ENCODE data around the gene PPP1CB. TPM values are rescaled to one million over a fixed set of nuclear protein-coding genes. Genes with fewer than 3 reads are reported as not detected.
"Not testable (repeated sequence)": the region's sequence is repeated elsewhere in the genome, so short reads cannot be mapped to it uniquely, and the experiment has no call there.

PPP1CB gene
- total and polyA plus RNA-seq, 4 donors = 85.7 to 309 (median 181) TPM

DNA sequence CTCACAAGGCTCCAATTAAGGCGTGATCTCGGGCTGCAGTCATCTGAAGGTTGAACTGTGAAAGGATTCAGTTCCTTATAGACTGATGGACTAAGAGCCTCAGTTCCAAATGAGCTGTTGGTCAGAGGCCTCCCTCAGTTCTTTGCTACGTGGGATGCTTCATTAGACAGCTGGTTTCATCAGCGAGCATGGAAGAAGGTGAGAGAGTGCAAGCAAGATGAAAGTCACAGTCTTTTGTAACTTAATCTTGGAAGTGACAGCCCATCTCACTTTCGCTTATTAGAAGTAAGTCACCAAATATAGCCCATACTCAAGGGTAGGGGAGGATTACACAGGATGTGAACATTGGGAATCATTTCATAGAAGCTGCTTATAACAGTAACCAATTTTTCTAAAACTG lies 26.8 kb downstream of the PPP1CB start:
- ATAC-seq (ENCODE audit: insufficient read depth, low FRiP score) = no peak
- no peak for TF ChIP-seq CTCF (IDR thresholded peaks at IDR 0.05; ENCODE audit: control extremely low read depth, extremely low read depth)
- Histone ChIP-seq H3K27ac (ENCODE audit: low read depth in 1 of 2, low read length in 1 of 2) (no peak overlapping the region), H3K27me3 (ENCODE audit: control insufficient read depth in 3 of 3, insufficient read depth in 3 of 3, low read length in 2 of 3) (no peaks in the 10 kb centered on the region), H3K36me3 (ENCODE audit: control insufficient read depth in 4 of 4, insufficient read depth in 4 of 4, low read length in 4 of 4) (peaks cover 6 to 34% (median 11%) of the 10 kb centered on the region in 4 donors), H3K4me3 (no peak overlapping the region), H3K9ac (ENCODE audit: insufficient read depth in 1 of 2, low read length in 2 of 2) (no peak overlapping the region), H3K4me1 (ENCODE audit: control insufficient read depth in 5 of 5, insufficient read depth in 5 of 5, low read length in 5 of 5) (peaks cover 0 to 10% (median 0%) of the 10 kb centered on the region in 5 donors), H3K9me3 (ENCODE audit: control insufficient read depth in 4 of 4, insufficient read depth in 3 of 4, low read length in 3 of 4) (no peaks in the 10 kb centered on the region)
- DNase-seq = no peak
- 94 to 96% methylated on average over 5 of the region's 5 CpGs for WGBS, 2 donors

- Histone ChIP-seq H3K4me1 (ENCODE audit: control insufficient read depth in 5 of 5, insufficient read depth in 5 of 5, low read length in 5 of 5) (peaks cover 0 to 7% (median 0%) of the 10 kb centered on the region in 5 donors), H3K36me3 (ENCODE audit: control insufficient read depth in 4 of 4, insufficient read depth in 4 of 4, low read length in 4 of 4) (peaks cover 6 to 34% (median 11%) of the 10 kb centered on the region in 4 donors), H3K9me3 (ENCODE audit: control insufficient read depth in 4 of 4, insufficient read depth in 3 of 4, low read length in 3 of 4) (no peaks in the 10 kb centered on the region), H3K4me3 (no peak overlapping the region), H3K9ac (ENCODE audit: insufficient read depth in 1 of 2, low read length in 2 of 2) (no peak overlapping the region), H3K27me3 (ENCODE audit: control insufficient read depth in 3 of 3, insufficient read depth in 3 of 3, low read length in 2 of 3) (no peaks in the 10 kb centered on the region), H3K27ac (ENCODE audit: low read depth in 1 of 2, low read length in 1 of 2) (no peak overlapping the region)
- 95 to 99% methylated on average over 2 of the region's 2 CpGs for WGBS, 2 donors
- ATAC-seq (ENCODE audit: insufficient read depth, low FRiP score) = no peak
- DNase-seq = no peak
- TF ChIP-seq CTCF (IDR thresholded peaks at IDR 0.05; ENCODE audit: control extremely low read depth, extremely low read depth) = no peak
Observed at GRCh38 chr2:28779001-28779400, 27.4 kb downstream of the PPP1CB start.

DNA sequence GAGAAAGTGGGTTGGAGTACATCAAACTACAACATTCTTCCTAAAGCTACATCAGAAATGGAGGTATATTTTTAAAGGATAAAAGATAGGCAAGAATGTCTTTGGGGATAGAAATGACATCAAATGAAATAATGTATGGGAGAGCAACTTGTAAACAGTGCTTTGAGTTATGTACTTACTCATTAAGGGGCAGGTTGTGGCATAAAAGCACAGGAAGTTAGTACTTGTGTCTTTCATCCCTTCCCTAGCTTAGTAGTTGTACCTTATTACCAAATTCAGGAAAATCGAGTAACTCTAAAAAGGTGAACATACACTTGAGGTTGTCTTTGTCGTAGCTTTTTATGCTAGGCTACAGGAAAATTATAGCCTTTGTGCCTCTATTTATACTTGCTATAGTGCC lies 28.9 kb downstream of the PPP1CB start:
- no peak for DNase-seq
- H3K36me3 ChIP-seq (ENCODE audit: control insufficient read depth in 4 of 4, insufficient read depth in 4 of 4, low read length in 4 of 4) = peaks cover 6 to 41% (median 15%) of the 10 kb centered on the region in 4 donors
- no peak for ATAC-seq (ENCODE audit: insufficient read depth, low FRiP score)
- no peak for TF ChIP-seq CTCF (IDR thresholded peaks at IDR 0.05; ENCODE audit: control extremely low read depth, extremely low read depth)
- no peaks in the 10 kb centered on the region for H3K9me3 ChIP-seq (ENCODE audit: control insufficient read depth in 4 of 4, insufficient read depth in 3 of 4, low read length in 3 of 4)
- WGBS, 2 donors = 72 to 87% methylated on average over 2 of the region's 2 CpGs
- no peak overlapping the region for H3K9ac ChIP-seq (ENCODE audit: insufficient read depth in 1 of 2, low read length in 2 of 2)
- H3K4me1 ChIP-seq (ENCODE audit: control insufficient read depth in 5 of 5, insufficient read depth in 5 of 5, low read length in 5 of 5) = peaks cover 0 to 5% (median 0%) of the 10 kb centered on the region in 5 donors
- H3K27ac ChIP-seq (ENCODE audit: low read depth in 1 of 2, low read length in 1 of 2) = no peak overlapping the region
- no peak overlapping the region for H3K4me3 ChIP-seq
- no peaks in the 10 kb centered on the region for H3K27me3 ChIP-seq (ENCODE audit: control insufficient read depth in 3 of 3, insufficient read depth in 3 of 3, low read length in 2 of 3)

- DNase-seq (no peak), ATAC-seq (ENCODE audit: insufficient read depth, low FRiP score) (peak; percentile 41)
- Histone ChIP-seq H3K4me3 (no peak overlapping the region), H3K9me3 (ENCODE audit: control insufficient read depth in 4 of 4, insufficient read depth in 3 of 4, low read length in 3 of 4) (no peaks in the 10 kb centered on the region), H3K36me3 (ENCODE audit: control insufficient read depth in 4 of 4, insufficient read depth in 4 of 4, low read length in 4 of 4) (peaks cover 6 to 46% (median 21%) of the 10 kb centered on the region in 4 donors), H3K27me3 (ENCODE audit: control insufficient read depth in 3 of 3, insufficient read depth in 3 of 3, low read length in 2 of 3) (no peaks in the 10 kb centered on the region), H3K27ac (ENCODE audit: low read depth in 1 of 2, low read length in 1 of 2) (no peak overlapping the region), H3K4me1 (ENCODE audit: control insufficient read depth in 5 of 5, insufficient read depth in 5 of 5, low read length in 5 of 5) (no peaks in the 10 kb centered on the region), H3K9ac (ENCODE audit: insufficient read depth in 1 of 2, low read length in 2 of 2) (no peak overlapping the region)
- no peak for TF ChIP-seq CTCF (IDR thresholded peaks at IDR 0.05; ENCODE audit: control extremely low read depth, extremely low read depth)
- 55 to 60% methylated on average over 3 of the region's 3 CpGs for WGBS, 2 donors
Observed at GRCh38 chr2:28782423-28782822, 30.8 kb downstream of the PPP1CB start.

DNA sequence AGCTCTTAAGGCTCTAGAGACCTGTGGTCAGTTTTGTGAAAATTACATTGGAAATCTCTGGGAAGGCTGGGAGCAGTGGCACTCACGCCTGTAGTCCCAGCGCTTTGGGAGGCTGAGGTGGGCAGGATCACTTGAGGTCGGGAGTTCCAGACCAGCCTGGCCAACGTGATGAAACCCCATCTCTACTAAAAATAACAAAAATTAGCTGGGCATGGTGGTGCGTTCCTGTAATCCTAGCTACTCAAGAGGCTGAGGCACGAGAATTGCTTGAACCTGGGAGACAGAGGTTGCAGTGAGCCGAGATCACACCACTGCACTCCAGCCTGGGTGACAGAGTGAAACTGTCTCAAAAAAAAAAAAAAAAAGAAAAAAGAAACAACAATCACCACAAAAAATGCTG lies 32.9 kb downstream of the PPP1CB start:
- H3K27ac ChIP-seq (ENCODE audit: low read depth in 1 of 2, low read length in 1 of 2); H3K27me3 ChIP-seq (ENCODE audit: control insufficient read depth in 3 of 3, insufficient read depth in 3 of 3, low read length in 2 of 3); H3K9ac ChIP-seq (ENCODE audit: insufficient read depth in 1 of 2, low read length in 2 of 2); H3K9me3 ChIP-seq (ENCODE audit: control insufficient read depth in 4 of 4, insufficient read depth in 3 of 4, low read length in 3 of 4); DNase-seq; H3K4me3 ChIP-seq; ATAC-seq (ENCODE audit: insufficient read depth, low FRiP score); H3K4me1 ChIP-seq (ENCODE audit: control insufficient read depth in 5 of 5, insufficient read depth in 5 of 5, low read length in 5 of 5): not testable (repeated sequence)
- peaks cover 6 to 51% (median 32%) of the 10 kb centered on the region in 4 donors for H3K36me3 ChIP-seq (ENCODE audit: control insufficient read depth in 4 of 4, insufficient read depth in 4 of 4, low read length in 4 of 4)
- WGBS, 2 donors = 89 to 96% methylated on average over 7 of the region's 7 CpGs

Data from lung (tissue), 12 donors.